Thoracic aorta (tissue), 2 donors: ENCODE results near the gene TENT4A. TPM values are rescaled to one million over a fixed set of nuclear protein-coding genes. Genes with fewer than 3 reads are reported as not detected.

Source experiments
- ATAC-seq: fragments of 150-250 bp; one replicate; pipeline ENCODE4 v1.8.0; 2017; ENCODE audit warnings: low read depth; ENCODE audit not compliant: insufficient number of reproducible peaks, low FRiP score
- DNase-seq: peaks from one replicate; pipeline ENCODE4 v3.0.0-alpha.2; 2020; ENCODE audit warnings: low spot score
- H3K27ac ChIP-seq, 2 donors: fragments of 200-600 bp; sonication (generic); 1 replicate in 1 of 2; 2 replicates in 1 of 2; pipeline ENCODE4 v1.5.1; 2016; ENCODE audit warnings: mild to moderate bottlenecking in 2 of 2, moderate library complexity in 2 of 2
- H3K27me3 ChIP-seq: fragments of 200-600 bp; sonication (generic); replicated peaks from 2 replicates; pipeline ENCODE4 v1.6.0; 2016; ENCODE audit warnings: mild to moderate bottlenecking; ENCODE audit not compliant: insufficient read depth
- H3K36me3 ChIP-seq: fragments of 200-600 bp; sonication (generic); one replicate; pipeline ENCODE4 v1.5.1; 2016
- H3K4me1 ChIP-seq, 2 donors: fragments of 200-600 bp; sonication (generic); 1 replicate in 1 of 2; 2 replicates in 1 of 2; pipeline versions ENCODE4 v1.5.1 to v1.6.0; 2016; ENCODE audit warnings: low read depth in 2 of 2, mild to moderate bottlenecking in 1 of 2; ENCODE audit not compliant: control insufficient read depth in 1 of 2
- H3K4me3 ChIP-seq: fragments of 200-600 bp; sonication (generic); 2 replicates; pipeline ENCODE4 v1.5.1; 2016; ENCODE audit warnings: mild to moderate bottlenecking
- H3K9me3 ChIP-seq: fragments of 200-600 bp; sonication (generic); 2 replicates; pipeline ENCODE4 v1.5.1; 2016
- total RNA-seq, 2 donors: library from RNA; depleted of rRNA; stranded (reverse); fragments of >200 nt; gene quantifications; one replicate each; pipeline versions ENCODE4 v1.1.0 to v1.2.3, GENCODE V29; 2016
- TF ChIP-seq, protein P1 (sequence below): fragments of 200-600 bp; sonication (generic); IDR thresholded peaks from one replicate; pipeline ENCODE4 v1.5.1; 2019; ENCODE audit warnings: antibody characterized with exemption

The TENT4A gene
- total RNA-seq, 2 donors from 2014 or later = 34.5 to 47.6 TPM

DNA sequence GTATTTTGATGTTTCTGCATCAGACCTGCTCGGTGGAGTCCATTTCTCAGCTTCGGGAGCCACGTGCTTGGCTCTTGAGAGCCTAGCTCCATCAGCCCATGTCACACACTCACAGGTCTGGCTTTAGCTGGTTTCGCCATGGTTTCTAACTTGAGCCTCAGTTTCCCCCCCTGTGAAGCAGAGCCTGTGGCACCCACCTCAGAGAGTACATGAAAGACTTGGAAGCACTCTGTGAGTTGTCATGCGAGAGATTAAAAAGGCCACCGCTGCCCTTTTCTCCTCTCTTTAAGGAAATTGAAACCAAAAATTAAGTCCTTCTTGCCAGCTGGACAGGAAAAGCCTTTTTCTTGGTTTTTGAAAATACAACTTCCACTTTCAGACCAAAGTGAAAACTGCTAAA is 8.8 kb downstream of the TENT4A start:
- H3K4me1 ChIP-seq = peaks cover 45 to 97% of the 10 kb centered on the region in 2 donors
- H3K36me3 ChIP-seq = no peaks in the 10 kb centered on the region
- no peaks in the 10 kb centered on the region for H3K9me3 ChIP-seq
- TF ChIP-seq, protein P1, sequence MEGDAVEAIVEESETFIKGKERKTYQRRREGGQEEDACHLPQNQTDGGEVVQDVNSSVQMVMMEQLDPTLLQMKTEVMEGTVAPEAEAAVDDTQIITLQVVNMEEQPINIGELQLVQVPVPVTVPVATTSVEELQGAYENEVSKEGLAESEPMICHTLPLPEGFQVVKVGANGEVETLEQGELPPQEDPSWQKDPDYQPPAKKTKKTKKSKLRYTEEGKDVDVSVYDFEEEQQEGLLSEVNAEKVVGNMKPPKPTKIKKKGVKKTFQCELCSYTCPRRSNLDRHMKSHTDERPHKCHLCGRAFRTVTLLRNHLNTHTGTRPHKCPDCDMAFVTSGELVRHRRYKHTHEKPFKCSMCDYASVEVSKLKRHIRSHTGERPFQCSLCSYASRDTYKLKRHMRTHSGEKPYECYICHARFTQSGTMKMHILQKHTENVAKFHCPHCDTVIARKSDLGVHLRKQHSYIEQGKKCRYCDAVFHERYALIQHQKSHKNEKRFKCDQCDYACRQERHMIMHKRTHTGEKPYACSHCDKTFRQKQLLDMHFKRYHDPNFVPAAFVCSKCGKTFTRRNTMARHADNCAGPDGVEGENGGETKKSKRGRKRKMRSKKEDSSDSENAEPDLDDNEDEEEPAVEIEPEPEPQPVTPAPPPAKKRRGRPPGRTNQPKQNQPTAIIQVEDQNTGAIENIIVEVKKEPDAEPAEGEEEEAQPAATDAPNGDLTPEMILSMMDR = no peak
- peak; percentile 45 for ATAC-seq
- no peaks in the 10 kb centered on the region for H3K27me3 ChIP-seq
- DNase-seq = no peak
- peak overlapping the region; percentile 37 to 71 for H3K27ac ChIP-seq
- H3K4me3 ChIP-seq = peak overlapping the region; percentile 67

DNA sequence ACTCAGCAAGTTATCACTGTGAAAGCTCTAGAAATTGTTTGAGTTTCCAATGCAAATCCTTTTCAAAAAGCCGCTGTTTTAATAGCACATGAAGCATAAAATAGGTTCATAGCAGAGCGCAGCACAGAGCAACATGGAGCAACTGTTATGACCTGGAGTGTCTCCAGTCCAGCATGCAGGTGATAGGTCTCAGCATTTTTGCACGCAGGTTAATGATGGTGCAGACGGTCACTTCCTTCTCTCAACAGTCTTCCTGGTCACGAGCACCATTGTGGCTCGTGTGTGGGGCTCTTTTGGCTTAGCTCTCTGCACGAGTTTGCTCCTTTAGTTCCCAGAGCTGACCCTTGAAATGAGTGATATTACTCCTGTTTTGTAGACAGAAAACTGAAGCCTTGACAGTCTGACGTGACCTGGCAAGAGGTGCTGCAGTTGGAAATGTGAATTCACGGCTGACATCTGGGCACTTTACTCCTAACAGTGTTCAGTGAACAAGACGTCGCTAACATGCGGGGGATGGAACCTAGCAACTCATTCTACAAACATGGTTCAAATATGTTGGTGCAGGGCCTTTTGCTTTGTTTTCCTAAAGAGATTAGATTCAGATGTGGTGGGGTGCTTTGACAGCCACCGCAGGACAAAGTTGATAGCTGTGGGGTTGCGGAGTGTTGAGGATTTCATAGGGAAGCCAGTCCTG is 10.0 kb downstream of the TENT4A start:
- Histone ChIP-seq H3K27me3 (no peaks in the 10 kb centered on the region), H3K4me3 (peak overlapping the region; percentile 67), H3K4me1 (peaks cover 41 to 97% of the 10 kb centered on the region in 2 donors), H3K9me3 (no peaks in the 10 kb centered on the region), H3K27ac (peak overlapping the region in 1 of 2 donors; percentile 37), H3K36me3 (no peaks in the 10 kb centered on the region)
- DNase-seq (no peak), ATAC-seq (no peak)
- TF ChIP-seq, protein P1 = no peak

DNA sequence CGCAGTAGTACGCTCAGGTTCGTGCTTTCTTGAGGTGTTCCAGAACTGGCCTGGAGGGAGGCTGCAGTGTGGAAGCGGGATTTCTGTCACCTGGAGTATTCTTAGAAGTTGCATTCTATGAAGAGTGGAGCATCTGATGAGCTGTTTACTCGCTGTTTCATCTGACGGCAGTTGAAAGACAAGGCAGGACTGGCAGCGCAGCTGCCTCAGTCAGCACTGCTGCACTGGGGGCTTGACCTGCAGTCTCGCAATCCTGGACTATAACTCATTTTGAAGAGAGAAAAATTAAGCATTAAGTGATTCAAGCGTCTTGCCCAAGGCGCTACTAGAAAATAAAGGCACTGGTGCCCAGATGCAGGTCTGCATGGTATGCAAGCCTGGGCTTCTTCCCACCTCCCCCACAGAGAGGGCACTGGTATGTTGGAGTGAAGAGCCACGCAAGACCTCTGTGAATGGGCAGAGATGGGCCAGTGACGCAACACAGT is 10.6 kb downstream of the TENT4A start:
- Histone ChIP-seq H3K9me3 (no peaks in the 10 kb centered on the region), H3K36me3 (no peaks in the 10 kb centered on the region), H3K27ac (no peak overlapping the region), H3K4me3 (no peak overlapping the region), H3K27me3 (no peaks in the 10 kb centered on the region), H3K4me1 (peaks cover 41 to 98% of the 10 kb centered on the region in 2 donors)
- DNase-seq (no peak), ATAC-seq (no peak)
- TF ChIP-seq, protein P1 = no peak

DNA sequence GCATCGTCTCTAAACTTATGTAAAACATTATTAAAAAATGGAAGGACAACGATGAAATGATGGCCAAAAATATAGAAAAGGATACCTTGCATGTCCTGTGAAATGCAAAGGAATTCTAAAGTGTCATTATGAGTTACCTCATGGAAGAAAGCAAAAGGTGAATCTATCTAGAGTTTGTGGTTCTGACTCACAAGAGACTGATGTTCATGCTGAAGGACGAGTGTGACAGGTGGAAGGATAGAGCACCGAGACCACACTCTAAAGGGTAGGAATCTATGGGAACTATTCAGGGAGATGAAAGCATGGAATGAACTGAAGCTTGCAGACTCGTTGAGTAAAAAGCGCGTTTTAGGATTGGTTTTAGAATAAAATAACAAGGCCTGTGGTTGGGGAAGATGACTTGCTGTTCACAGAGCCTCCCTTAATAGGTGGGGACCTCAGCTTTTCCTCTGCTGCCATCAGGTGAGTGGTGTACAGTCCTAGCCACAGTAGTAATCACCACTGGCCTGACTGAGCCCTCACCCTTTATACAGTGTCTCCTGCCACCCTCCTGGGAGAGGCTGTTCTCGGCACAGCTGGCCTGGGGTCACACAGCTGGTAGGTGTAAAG is 11.2 kb downstream of the TENT4A start:
- ATAC-seq (no peak), DNase-seq (no peak)
- Histone ChIP-seq H3K27ac (no peak overlapping the region), H3K4me3 (no peak overlapping the region), H3K4me1 (peaks cover 41 to 99% of the 10 kb centered on the region in 2 donors), H3K36me3 (no peaks in the 10 kb centered on the region), H3K27me3 (no peaks in the 10 kb centered on the region), H3K9me3 (no peaks in the 10 kb centered on the region)
- TF ChIP-seq, protein P1 = no peak

DNA sequence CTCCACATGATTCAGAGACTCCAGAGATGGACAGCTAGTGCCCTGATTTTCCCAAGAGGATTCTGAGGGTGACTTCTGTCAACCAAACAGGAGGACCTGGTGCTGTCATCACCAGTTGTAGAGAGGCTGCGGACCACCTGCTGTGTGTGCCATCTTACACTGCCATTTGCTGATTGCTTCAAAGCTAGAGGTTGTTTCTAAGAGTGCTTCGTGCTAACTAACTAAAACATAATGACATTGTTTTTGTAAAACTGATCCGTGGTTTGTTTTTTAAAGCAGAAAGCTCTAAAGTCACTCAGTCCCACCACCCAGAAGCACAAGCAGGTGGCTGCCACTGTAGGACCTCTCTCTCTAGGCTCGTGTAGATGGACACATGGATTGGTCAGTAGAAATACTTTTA is 12.2 kb downstream of the TENT4A start:
- Histone ChIP-seq H3K4me1 (peaks cover 38 to 99% of the 10 kb centered on the region in 2 donors), H3K27me3 (no peaks in the 10 kb centered on the region), H3K27ac (no peak overlapping the region), H3K4me3 (no peak overlapping the region), H3K9me3 (no peaks in the 10 kb centered on the region), H3K36me3 (no peaks in the 10 kb centered on the region)
- ATAC-seq (no peak), DNase-seq (no peak)
- TF ChIP-seq, protein P1 = no peak
